K562 (cell line): Measurements from ENCODE around the gene BAD. TPM values are rescaled to one million over a fixed set of nuclear protein-coding genes. Genes with fewer than 3 reads are reported as not detected.
A peak's percentile ranks its signal among the peaks of the same experiment; 100 is the strongest.

ENCODE experiments used
- CHD2 ChIP-seq: IDR thresholded peaks from 2 replicates; pipeline ENCODE4 v1.6.1; 2011; ENCODE audit warnings: low read depth, low read length
- CUX1 ChIP-seq: fragments of 200-800 bp; sonication (Bioruptor generic); IDR thresholded peaks from 2 replicates; pipeline ENCODE4 v1.6.1; 2016; ENCODE audit warnings: missing genetic modification characterization, missing compliant biosample characterization
- ETV1 ChIP-seq: fragments of 450-650 bp; conservative IDR thresholded peaks from 2 replicates; pipeline ENCODE4 v1.6.1; 2016; ENCODE audit warnings: missing genetic modification characterization, control low read depth, low read depth, missing compliant biosample characterization
- GABPB1 ChIP-seq: sonication (generic); formaldehyde crosslinking; IDR thresholded peaks from 2 replicates; pipeline ENCODE4 v1.8.0; 2022; ENCODE audit warnings: mild to moderate bottlenecking, missing genetic modification reagents
- HOMEZ ChIP-seq: fragments of 250-450 bp; sonication (Bioruptor Pico); IDR thresholded peaks from 2 replicates; pipeline ENCODE4 v1.4.0; 2020; ENCODE audit warnings: mild to moderate bottlenecking, moderate library complexity
- JUNB ChIP-seq: fragments of 450-650 bp; formaldehyde crosslinking; conservative IDR thresholded peaks from 2 replicates; pipeline ENCODE4 v1.4.0; 2020; ENCODE audit warnings: mild to moderate bottlenecking
- MLX ChIP-seq, 2 experiments: fragments of 450-650 bp in 1 of 2; sonication (generic) in 1 of 2; formaldehyde crosslinking; conservative IDR thresholded peaks; 2 replicates each; pipeline versions ENCODE4 v1.4.0 to v1.8.1; 2020 to 2022; ENCODE audit warnings: mild to moderate bottlenecking in 1 of 2, missing genetic modification reagents in 1 of 2
- RFX1 ChIP-seq: fragments of 450-650 bp; IDR thresholded peaks from 2 replicates; pipeline ENCODE4 v1.6.1; 2016; ENCODE audit warnings: mild to moderate bottlenecking, moderate library complexity
- ZNF143 ChIP-seq: sonication (generic); formaldehyde crosslinking; IDR thresholded peaks from 2 replicates; pipeline ENCODE4 v1.9.0; 2022; ENCODE audit warnings: mild to moderate bottlenecking, missing genetic modification reagents
- ZNF431 ChIP-seq: sonication (generic); formaldehyde crosslinking; IDR thresholded peaks from 2 replicates; pipeline ENCODE4 v1.8.0; 2022; ENCODE audit warnings: mild to moderate bottlenecking, missing genetic modification reagents
- ZNF764 ChIP-seq: fragments of 250-450 bp; sonication (Bioruptor Pico); IDR thresholded peaks from 2 replicates; pipeline ENCODE4 v1.4.0; 2020; ENCODE audit warnings: low read depth, mild to moderate bottlenecking, moderate library complexity
- polyA plus RNA-seq, 8 experiments: library from polyadenylated mRNA; depleted of rRNA in 4 of 8; stranded (reverse) in 5 of 8; unstranded in 3 of 8; fragments of >200 nt; fragmentation: Nextera tagmentation in 2 of 8; fragmentation: Illumina TruSeq in 1 of 8; extraction: Ambion mirVana in 2 of 8; extraction: Trizol in 1 of 8; gene quantifications; 2 replicates each; pipeline versions ENCODE4 v1.2.1 to v1.2.3, GENCODE V29; 2011 to 2014; ENCODE audit warnings: inconsistent platforms in 1 of 8, missing spikeins in 1 of 8
- total RNA-seq, 7 experiments: library from RNA; depleted of rRNA in 6 of 7; stranded (reverse); fragments of >200 nt in 6 of 7; fragmentation: Illumina TruSeq in 2 of 7; extraction: Trizol in 2 of 7; gene quantifications; 2 replicates each; pipeline versions ENCODE4 v1.2.1 to v1.2.3, GENCODE V29; 2011 to 2021; ENCODE audit warnings: low replicate concordance in 1 of 7
- TF ChIP-seq, protein P1 (sequence below), 3 experiments: IDR thresholded peaks in 2 of 3; conservative IDR thresholded peaks in 1 of 3; 2 replicates each; pipeline ENCODE4 v1.5.1; 2011 to 2012; ENCODE audit warnings: low read length in 3 of 3, mild to moderate bottlenecking in 3 of 3, control low read depth in 2 of 3, improper control_type of control experiment in 1 of 3, inconsistent platforms in 1 of 3, low read depth in 1 of 3, mixed read lengths in 1 of 3, moderate library complexity in 1 of 3; ENCODE audit not compliant: insufficient read depth in 2 of 3
- TF ChIP-seq, protein P2 (sequence below): IDR thresholded peaks from 3 replicates; pipeline ENCODE4 v1.6.1; 2011; ENCODE audit warnings: borderline replicate concordance, mild to moderate bottlenecking; ENCODE audit not compliant: insufficient read length, insufficient read depth

The BAD gene
- total and polyA plus RNA-seq, 9 of the 15 experiments (the other 6 are each of a cell fraction or from before 2014, with no cell fraction given) = 0.61 to 45.6 (median 11.8) TPM

DNA sequence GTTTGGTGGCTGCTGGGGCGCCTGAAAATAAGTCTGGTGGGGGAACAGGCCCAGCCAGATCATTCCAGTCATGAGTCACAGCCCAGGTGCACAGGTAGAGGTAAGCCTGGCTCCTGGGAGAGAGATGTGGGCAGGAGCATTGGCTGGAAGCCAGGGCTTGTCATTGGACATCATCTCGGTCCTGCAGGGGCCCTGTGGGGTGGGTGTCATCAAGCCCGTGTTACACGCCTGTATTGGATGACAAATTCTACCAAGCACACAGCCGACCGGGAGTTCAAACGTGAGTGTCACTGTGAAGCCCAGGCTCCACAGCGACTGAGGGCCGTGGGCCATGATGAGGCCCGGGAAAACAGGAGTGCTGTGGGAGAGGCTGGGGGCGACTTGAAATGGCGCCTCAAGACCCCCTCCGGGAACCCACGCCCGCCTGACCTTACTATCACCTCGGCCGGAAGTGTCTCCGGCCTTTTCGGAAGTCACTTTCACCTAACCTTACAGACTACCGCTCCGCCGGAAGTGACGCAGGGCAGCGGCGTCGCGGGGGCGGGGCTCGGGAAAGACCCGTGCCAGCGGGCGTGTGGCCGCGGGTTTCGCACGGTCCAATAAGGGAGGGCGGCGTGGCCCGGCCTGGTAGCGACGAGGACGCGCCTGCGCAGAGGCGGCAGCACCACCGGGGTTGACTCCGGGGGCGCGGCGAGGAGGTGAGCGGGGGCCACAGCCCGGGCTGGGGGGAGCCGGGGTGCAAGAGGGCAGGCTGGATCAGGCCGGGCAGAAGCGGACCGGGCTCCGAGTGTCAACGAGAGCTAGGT lies 43.8 kb downstream of the BAD start, which contains the start of gene FKBP2 (continued):
- TF ChIP-seq CHD2 (no peak), ZNF143 (CRISPR knock-in tag) (no peak), JUNB (CRISPR knock-in tag) (0 out of 2 replicates have a peak, but pooled peaks have one; percentile 48), HOMEZ (CRISPR knock-in tag) (no peak), MLX (CRISPR knock-in tag; conservative IDR thresholded peaks at IDR 0.05) (no peak), CUX1 (CRISPR knock-in tag) (0 out of 2 replicates have a peak, but pooled peaks have one; percentile 3), ZNF764 (CRISPR knock-in tag) (0 out of 2 replicates have a peak, but pooled peaks have one; percentile 32), ZNF431 (CRISPR knock-in tag) (peak; percentile 13; the same call in 1 of the 2 replicates), ETV1 (tag) (peak; percentile 92; the same call in 1 of the 2 replicates), GABPB1 (CRISPR knock-in tag) (peak; percentile 99), RFX1 (no peak)
- TF ChIP-seq, protein P1, sequence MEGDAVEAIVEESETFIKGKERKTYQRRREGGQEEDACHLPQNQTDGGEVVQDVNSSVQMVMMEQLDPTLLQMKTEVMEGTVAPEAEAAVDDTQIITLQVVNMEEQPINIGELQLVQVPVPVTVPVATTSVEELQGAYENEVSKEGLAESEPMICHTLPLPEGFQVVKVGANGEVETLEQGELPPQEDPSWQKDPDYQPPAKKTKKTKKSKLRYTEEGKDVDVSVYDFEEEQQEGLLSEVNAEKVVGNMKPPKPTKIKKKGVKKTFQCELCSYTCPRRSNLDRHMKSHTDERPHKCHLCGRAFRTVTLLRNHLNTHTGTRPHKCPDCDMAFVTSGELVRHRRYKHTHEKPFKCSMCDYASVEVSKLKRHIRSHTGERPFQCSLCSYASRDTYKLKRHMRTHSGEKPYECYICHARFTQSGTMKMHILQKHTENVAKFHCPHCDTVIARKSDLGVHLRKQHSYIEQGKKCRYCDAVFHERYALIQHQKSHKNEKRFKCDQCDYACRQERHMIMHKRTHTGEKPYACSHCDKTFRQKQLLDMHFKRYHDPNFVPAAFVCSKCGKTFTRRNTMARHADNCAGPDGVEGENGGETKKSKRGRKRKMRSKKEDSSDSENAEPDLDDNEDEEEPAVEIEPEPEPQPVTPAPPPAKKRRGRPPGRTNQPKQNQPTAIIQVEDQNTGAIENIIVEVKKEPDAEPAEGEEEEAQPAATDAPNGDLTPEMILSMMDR (IDR thresholded peaks at IDR 0.05 in 2 of 3, conservative IDR thresholded peaks at IDR 0.05 in 1 of 3; ENCODE audit: insufficient read depth in 2 of 3, low read depth in 1 of 3, low read length in 3 of 3) = no peak
- TF ChIP-seq, protein P2, sequence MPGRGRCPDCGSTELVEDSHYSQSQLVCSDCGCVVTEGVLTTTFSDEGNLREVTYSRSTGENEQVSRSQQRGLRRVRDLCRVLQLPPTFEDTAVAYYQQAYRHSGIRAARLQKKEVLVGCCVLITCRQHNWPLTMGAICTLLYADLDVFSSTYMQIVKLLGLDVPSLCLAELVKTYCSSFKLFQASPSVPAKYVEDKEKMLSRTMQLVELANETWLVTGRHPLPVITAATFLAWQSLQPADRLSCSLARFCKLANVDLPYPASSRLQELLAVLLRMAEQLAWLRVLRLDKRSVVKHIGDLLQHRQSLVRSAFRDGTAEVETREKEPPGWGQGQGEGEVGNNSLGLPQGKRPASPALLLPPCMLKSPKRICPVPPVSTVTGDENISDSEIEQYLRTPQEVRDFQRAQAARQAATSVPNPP = no peak
